CD4-positive, alpha-beta memory T cell (primary cell): Measurements from ENCODE around the gene MAGI1. TPM values are rescaled to one million over a fixed set of nuclear protein-coding genes. Genes with fewer than 3 reads are reported as not detected.

Experiments
- CTCF ChIA-PET: fragments of 350-600 bp; sonication (Branson Sonifier 250); formaldehyde crosslinking; loops from one replicate; lab custom pipeline; 2021; ENCODE audit warnings: inconsistent platforms; ENCODE audit not compliant: partially characterized antibody; lab: Charles Lee
- POLR2A ChIA-PET: fragments of 350-600 bp; sonication (Branson Sonifier 250); formaldehyde crosslinking; loops from one replicate; lab custom pipeline; 2021; ENCODE audit not compliant: partially characterized antibody; lab: Charles Lee
- DNase-seq, 5 donors: peaks; one replicate each; pipeline versions ENCODE4 v3.0.0 to v3.0.0-alpha.2; 2020 to 2022; ENCODE audit warnings: mixed read lengths in 1 of 5
- H3K27ac ChIP-seq: one replicate; pipeline ENCODE4 v1.7.0; 2013; ENCODE audit warnings: low read depth, low read length
- H3K27me3 ChIP-seq: 2 replicates; pipeline ENCODE4 v1.7.0; 2013; ENCODE audit warnings: mild to moderate bottlenecking, low read length, moderate library complexity; ENCODE audit not compliant: insufficient read depth
- H3K36me3 ChIP-seq: 2 replicates; pipeline ENCODE4 v1.7.0; 2013; ENCODE audit warnings: mild to moderate bottlenecking, low read length, moderate library complexity; ENCODE audit not compliant: insufficient read depth
- H3K4me1 ChIP-seq: 2 replicates; pipeline ENCODE4 v1.7.0; 2013; ENCODE audit warnings: mild to moderate bottlenecking, low read length, moderate library complexity; ENCODE audit not compliant: insufficient read depth
- H3K4me3 ChIP-seq, 2 donors: one replicate each; pipeline ENCODE4 v1.7.0; 2013; ENCODE audit warnings: low read length in 2 of 2, mild to moderate bottlenecking in 1 of 2
- H3K9me3 ChIP-seq, 2 donors: one replicate each; pipeline ENCODE4 v1.7.0; 2013; ENCODE audit warnings: low read length in 2 of 2, control low read depth in 1 of 2; ENCODE audit not compliant: control insufficient read depth in 1 of 2
- H3K27ac Mint-ChIP-seq, 7 donors: one replicate each; pipeline ENCODE4 v1.8.0; 2020 to 2021; ENCODE audit warnings: mixed read lengths in 7 of 7, mild to moderate bottlenecking in 6 of 7, inconsistent platforms in 3 of 7, moderate library complexity in 3 of 7
- H3K27me3 Mint-ChIP-seq, 2 donors: one replicate each; pipeline ENCODE4 v1.8.0; 2020 to 2021; ENCODE audit warnings: mixed read lengths in 2 of 2
- H3K36me3 Mint-ChIP-seq, 2 donors: one replicate each; pipeline ENCODE4 v1.8.0; 2020 to 2021; ENCODE audit warnings: mixed read lengths in 2 of 2, inconsistent platforms in 1 of 2, mild to moderate bottlenecking in 1 of 2
- H3K4me1 Mint-ChIP-seq, 4 donors: one replicate each; pipeline ENCODE4 v1.8.0; 2020 to 2021; ENCODE audit warnings: mixed read lengths in 4 of 4, mild to moderate bottlenecking in 1 of 4
- H3K4me3 Mint-ChIP-seq, 8 donors: one replicate each; pipeline ENCODE4 v1.8.0; 2020 to 2021; ENCODE audit warnings: mixed read lengths in 8 of 8, mild to moderate bottlenecking in 7 of 8, moderate library complexity in 6 of 8, inconsistent platforms in 3 of 8
- H3K9me3 Mint-ChIP-seq, 8 donors: one replicate each; pipeline ENCODE4 v1.8.0; 2020 to 2021; ENCODE audit warnings: mixed read lengths in 8 of 8, mild to moderate bottlenecking in 5 of 8, inconsistent platforms in 3 of 8, moderate library complexity in 1 of 8
- intact Hi-C: fragments of 100-400 bp; cut with micrococcal nuclease; formaldehyde crosslinking; loops from one replicate; pipeline ENCODE4 v1.15.1; 2023
- polyA plus RNA-seq, 2 donors: library from polyadenylated mRNA; unstranded; fragments of 300-500 nt; fragmentation: Illumina TruSeq; gene quantifications; one replicate each; pipeline ENCODE4 v1.2.3, GENCODE V29; 2021
- total RNA-seq, 2 experiments: library from RNA; stranded (reverse); gene quantifications; one replicate each; pipeline ENCODE4 v1.2.3, GENCODE V29; 2021

Gene MAGI1
- total and polyA plus RNA-seq, 4 experiments from 2014 or later = 0.20 TPM; not detected in 3

GRCh38 chr3:65795166-65795565 is 243.6 kb downstream of the MAGI1 start:
- CTCF ChIA-PET = no interaction called here
- no peaks in the 10 kb centered on the region for H3K9me3 ChIP-seq
- no peak overlapping the region for H3K27ac ChIP-seq
- H3K27me3 ChIP-seq = no peaks in the 10 kb centered on the region
- H3K4me1 ChIP-seq = no peaks in the 10 kb centered on the region
- H3K4me3 ChIP-seq = no peak overlapping the region
- H3K36me3 ChIP-seq = no peaks in the 10 kb centered on the region
- H3K9me3 Mint-ChIP-seq = peaks cover 0 to 3% (median 0%) of the 10 kb centered on the region in 8 donors
- no peaks in the 10 kb centered on the region for H3K27me3 Mint-ChIP-seq
- no peaks in the 10 kb centered on the region for H3K36me3 Mint-ChIP-seq
- H3K27ac Mint-ChIP-seq = no peak overlapping the region
- POLR2A ChIA-PET = no interaction called here
- intact Hi-C loops = no loop called here
- no peak for DNase-seq
- no peaks in the 10 kb centered on the region for H3K4me1 Mint-ChIP-seq
- H3K4me3 Mint-ChIP-seq = no peak overlapping the region

DNA sequence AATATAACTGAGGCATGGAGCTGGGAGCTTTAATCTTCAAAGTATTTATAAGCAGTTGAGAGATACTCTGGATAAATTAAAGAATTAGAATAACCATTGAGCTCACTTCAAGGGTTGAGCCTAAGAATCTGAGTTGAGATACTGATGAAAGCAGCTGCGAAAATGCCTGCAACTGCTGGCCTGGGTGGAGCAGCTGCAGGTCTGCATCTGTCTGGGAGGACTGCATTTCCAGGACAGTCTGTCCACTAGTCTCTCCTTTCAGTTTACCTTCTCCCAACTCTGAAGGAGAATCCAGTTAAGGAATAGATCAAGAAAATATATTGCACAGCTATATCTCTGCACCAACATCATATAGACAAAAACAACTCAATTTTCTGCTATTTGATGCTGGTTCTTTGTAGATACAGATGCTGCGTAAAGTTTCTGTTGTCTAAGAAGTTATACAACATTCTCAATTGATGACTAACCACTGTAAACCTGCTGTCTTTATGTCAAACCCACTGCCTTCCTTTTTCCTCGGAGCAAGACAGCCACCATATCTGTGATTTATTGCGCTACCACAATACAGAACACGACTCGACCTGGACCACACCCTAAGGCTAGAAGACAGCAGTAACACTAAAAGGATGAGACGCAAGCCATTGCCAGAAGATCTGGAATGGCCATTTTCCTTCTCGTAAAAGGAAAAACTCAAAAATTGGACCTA is 245.1 kb downstream of the MAGI1 start:
- H3K27ac Mint-ChIP-seq = no peak overlapping the region
- H3K4me1 Mint-ChIP-seq = no peaks in the 10 kb centered on the region
- intact Hi-C loops = no loop called here
- no peaks in the 10 kb centered on the region for H3K27me3 Mint-ChIP-seq
- no peaks in the 10 kb centered on the region for H3K36me3 ChIP-seq
- H3K36me3 Mint-ChIP-seq = no peaks in the 10 kb centered on the region
- CTCF ChIA-PET = interaction anchor here (0.5 kb wide), 1 partner anchor 14 kb away, joined by 3 read pairs; no protein-coding TSS in a partner anchor
- no peaks in the 10 kb centered on the region for H3K9me3 ChIP-seq
- no peaks in the 10 kb centered on the region for H3K27me3 ChIP-seq
- POLR2A ChIA-PET = interaction anchor here (0.6 kb wide), 1 partner anchor 34 kb away, joined by 3 read pairs; no protein-coding TSS in a partner anchor
- H3K4me1 ChIP-seq = no peaks in the 10 kb centered on the region
- no peak overlapping the region for H3K4me3 Mint-ChIP-seq
- no peak for DNase-seq
- H3K4me3 ChIP-seq = no peak overlapping the region
- H3K9me3 Mint-ChIP-seq = peaks cover 0 to 1% (median 0%) of the 10 kb centered on the region in 8 donors
- no peak overlapping the region for H3K27ac ChIP-seq

- POLR2A ChIA-PET = no interaction called here
- H3K4me1 ChIP-seq = no peaks in the 10 kb centered on the region
- intact Hi-C loops = no loop called here
These were observed 250.3 kb downstream of the MAGI1 start for GRCh38 chr3:65788461-65788860.

GRCh38 chr3:65787827-65788226 is 250.9 kb downstream of the MAGI1 start:
- Histone ChIP-seq H3K36me3 (no peaks in the 10 kb centered on the region), H3K4me3 (no peak overlapping the region), H3K27ac (no peak overlapping the region), H3K27me3 (no peaks in the 10 kb centered on the region), H3K4me1 (no peaks in the 10 kb centered on the region), H3K9me3 (no peaks in the 10 kb centered on the region)
- no peak for DNase-seq
- ChIA-PET CTCF (no interaction called here), POLR2A (no interaction called here)
- Mint-ChIP-seq H3K9me3 (peaks cover 0 to 3% (median 0%) of the 10 kb centered on the region in 8 donors), H3K4me3 (no peak overlapping the region), H3K4me1 (peaks cover 0 to 1% (median 0%) of the 10 kb centered on the region in 4 donors), H3K27ac (no peak overlapping the region), H3K27me3 (peaks cover 0 to 4% of the 10 kb centered on the region in 2 donors), H3K36me3 (no peaks in the 10 kb centered on the region)
- intact Hi-C loops = no loop called here

More at GRCh38 chr3:65788461-65788860, 250.3 kb downstream of the MAGI1 start:
- no peaks in the 10 kb centered on the region for H3K9me3 ChIP-seq
- Mint-ChIP-seq H3K27me3 (peaks cover 0 to 1% of the 10 kb centered on the region in 2 donors), H3K27ac (no peak overlapping the region), H3K36me3 (no peaks in the 10 kb centered on the region), H3K4me3 (no peak overlapping the region), H3K9me3 (peaks cover 0 to 2% (median 0%) of the 10 kb centered on the region in 8 donors), H3K4me1 (no peaks in the 10 kb centered on the region)
- CTCF ChIA-PET = no interaction called here
- H3K36me3 ChIP-seq = no peaks in the 10 kb centered on the region
- no peak overlapping the region for H3K4me3 ChIP-seq
- DNase-seq = no peak
- no peak overlapping the region for H3K27ac ChIP-seq
- H3K27me3 ChIP-seq = no peaks in the 10 kb centered on the region

GRCh38 chr3:65787340-65787739 is 251.4 kb downstream of the MAGI1 start:
- H3K9me3 Mint-ChIP-seq = peaks cover 0 to 3% (median 0%) of the 10 kb centered on the region in 8 donors
- DNase-seq = no peak
- intact Hi-C loops = no loop called here
- POLR2A ChIA-PET = no interaction called here
- no peaks in the 10 kb centered on the region for H3K36me3 Mint-ChIP-seq
- H3K27me3 Mint-ChIP-seq = peaks cover 0 to 4% of the 10 kb centered on the region in 2 donors
- Histone ChIP-seq H3K4me3 (no peak overlapping the region), H3K36me3 (no peaks in the 10 kb centered on the region), H3K4me1 (no peaks in the 10 kb centered on the region), H3K9me3 (no peaks in the 10 kb centered on the region), H3K27ac (no peak overlapping the region), H3K27me3 (no peaks in the 10 kb centered on the region)
- no peak overlapping the region for H3K4me3 Mint-ChIP-seq
- CTCF ChIA-PET = no interaction called here
- no peak overlapping the region for H3K27ac Mint-ChIP-seq
- peaks cover 0 to 1% (median 0%) of the 10 kb centered on the region in 4 donors for H3K4me1 Mint-ChIP-seq

GRCh38 chr3:65786890-65787289 is 251.8 kb downstream of the MAGI1 start:
- H3K4me3 ChIP-seq = no peak overlapping the region
- intact Hi-C loops = no loop called here
- no peaks in the 10 kb centered on the region for H3K9me3 ChIP-seq
- no peak overlapping the region for H3K27ac ChIP-seq
- no peaks in the 10 kb centered on the region for H3K36me3 ChIP-seq
- POLR2A ChIA-PET = no interaction called here
- H3K4me1 ChIP-seq = no peaks in the 10 kb centered on the region
- peaks cover 0 to 3% (median 0%) of the 10 kb centered on the region in 8 donors for H3K9me3 Mint-ChIP-seq
- H3K27me3 ChIP-seq = no peaks in the 10 kb centered on the region
- H3K27me3 Mint-ChIP-seq = peaks cover 0 to 4% of the 10 kb centered on the region in 2 donors
- H3K27ac Mint-ChIP-seq = no peak overlapping the region
- H3K36me3 Mint-ChIP-seq = no peaks in the 10 kb centered on the region
- no peak for DNase-seq
- peaks cover 0 to 1% (median 0%) of the 10 kb centered on the region in 4 donors for H3K4me1 Mint-ChIP-seq
- CTCF ChIA-PET = no interaction called here
- no peak overlapping the region for H3K4me3 Mint-ChIP-seq

GRCh38 chr3:65785065-65785645 is 253.6 kb downstream of the MAGI1 start:
- Histone ChIP-seq H3K4me1 (no peaks in the 10 kb centered on the region), H3K4me3 (no peak overlapping the region), H3K9me3 (no peaks in the 10 kb centered on the region), H3K36me3 (no peaks in the 10 kb centered on the region), H3K27ac (no peak overlapping the region), H3K27me3 (no peaks in the 10 kb centered on the region)
- no peak for DNase-seq
- H3K27ac Mint-ChIP-seq = no peak overlapping the region
- H3K9me3 Mint-ChIP-seq = peaks cover 0 to 2% (median 0%) of the 10 kb centered on the region in 8 donors
- POLR2A ChIA-PET = no interaction called here
- peaks cover 0 to 4% of the 10 kb centered on the region in 2 donors for H3K27me3 Mint-ChIP-seq
- no peaks in the 10 kb centered on the region for H3K36me3 Mint-ChIP-seq
- intact Hi-C loops = no loop called here
- H3K4me1 Mint-ChIP-seq = peaks cover 0 to 1% (median 0%) of the 10 kb centered on the region in 4 donors
- no peak overlapping the region for H3K4me3 Mint-ChIP-seq
- CTCF ChIA-PET = no interaction called here
